ENCODE results near the gene C4orf54. TPM values are rescaled to one million over a fixed set of nuclear protein-coding genes. Genes with fewer than 3 reads are reported as not detected.

C4orf54 gene
- total RNA-seq, 2 experiments from 2014 or later: not detected

GRCh38 chr4:99651811-99652485, 5.7 kb downstream of the C4orf54 start:
- no peaks in the 10 kb centered on the region for H3K4me1 Mint-ChIP-seq
- DNase-seq (no peak), ATAC-seq (no peak)
- H3K9me3 Mint-ChIP-seq (ENCODE audit: low read depth): no peaks in the 10 kb centered on the region
- intact Hi-C loops (cut with DNase I, micrococcal nuclease): no loop called here
- POLR2A ChIA-PET: no interaction called here
- H3K27me3 Mint-ChIP-seq: peaks cover 2% of the 10 kb centered on the region
- H3K36me3 Mint-ChIP-seq (ENCODE audit: low read depth): no peaks in the 10 kb centered on the region
- CTCF ChIA-PET: no interaction called here
- H3K4me3 Mint-ChIP-seq: no peak overlapping the region
- H3K27ac Mint-ChIP-seq: no peak overlapping the region

DNA sequence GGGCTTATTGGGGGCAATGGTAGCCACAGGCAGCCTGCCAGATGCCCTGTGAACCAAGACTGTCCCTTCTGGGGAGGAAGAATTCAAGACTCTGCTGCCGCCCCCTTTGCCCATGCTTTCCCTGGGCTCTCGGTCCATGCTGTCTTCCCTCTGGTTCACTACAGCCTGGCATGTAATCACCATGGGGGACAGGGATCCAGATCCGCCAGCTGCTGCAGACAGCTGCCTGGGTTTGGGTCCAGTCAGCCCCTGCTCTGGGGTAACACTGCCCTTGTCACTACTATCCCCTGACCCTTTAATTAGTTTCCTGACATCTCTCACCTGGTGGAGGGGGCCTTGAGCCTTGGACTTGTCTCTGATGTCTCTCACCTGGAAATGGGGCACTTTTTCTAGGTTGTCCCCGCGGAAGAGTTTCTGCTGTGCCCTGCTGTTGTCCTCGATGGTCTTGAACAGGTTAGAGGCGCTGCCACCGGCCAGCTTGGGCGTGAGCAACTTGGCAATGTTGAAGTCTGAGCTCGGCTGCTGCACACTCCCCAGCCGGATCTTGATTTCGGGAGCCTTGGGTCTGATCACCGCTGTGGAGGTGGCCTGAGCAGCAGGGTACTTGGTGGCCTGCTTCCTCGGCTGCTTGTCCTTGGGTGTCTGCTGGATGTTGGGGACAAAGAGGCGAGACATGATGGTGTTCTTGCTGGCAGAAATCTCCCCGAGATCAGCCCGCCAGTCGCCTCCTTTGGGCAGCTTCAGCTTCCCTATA, 6.4 kb downstream of the C4orf54 start:
- H3K4me1 Mint-ChIP-seq: no peaks in the 10 kb centered on the region
- ChIA-PET POLR2A (no interaction called here), CTCF (interaction anchor here (0.7 kb wide), 1 partner anchor 187 kb away, joined by 3 read pairs; no protein-coding TSS in a partner anchor)
- DNase-seq: no peak
- H3K27ac Mint-ChIP-seq: no peak overlapping the region
- no peaks in the 10 kb centered on the region for H3K9me3 Mint-ChIP-seq (ENCODE audit: low read depth)
- H3K36me3 Mint-ChIP-seq (ENCODE audit: low read depth): no peaks in the 10 kb centered on the region
- ATAC-seq: no peak
- H3K4me3 Mint-ChIP-seq: no peak overlapping the region
- intact Hi-C loops (cut with DNase I, micrococcal nuclease): no loop called here
- peaks cover 2% of the 10 kb centered on the region for H3K27me3 Mint-ChIP-seq

DNA sequence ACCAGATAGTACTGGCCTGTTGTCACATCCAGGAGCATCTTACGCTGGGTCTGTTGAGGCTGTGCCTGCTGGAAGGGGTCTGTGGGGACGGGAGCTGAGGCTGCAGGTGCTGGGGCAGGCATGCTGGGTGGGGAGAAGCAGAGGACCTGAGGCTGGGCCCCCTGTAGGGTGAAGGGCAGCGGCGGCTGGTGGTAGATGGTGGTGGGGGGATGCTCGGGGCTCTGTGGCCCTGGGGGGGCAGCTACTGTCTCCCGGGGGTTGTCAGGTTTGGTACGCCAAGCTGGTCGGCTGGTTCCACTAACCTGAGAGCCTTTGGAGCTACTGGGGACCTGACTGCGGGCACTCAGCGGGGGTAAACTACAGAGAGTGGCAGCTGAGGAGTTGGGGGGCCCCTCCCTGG, 7.8 kb downstream of the C4orf54 start:
- Mint-ChIP-seq H3K27ac (no peak overlapping the region), H3K4me3 (no peak overlapping the region), H3K9me3 (ENCODE audit: low read depth) (no peaks in the 10 kb centered on the region), H3K36me3 (ENCODE audit: low read depth) (no peaks in the 10 kb centered on the region), H3K27me3 (no peaks in the 10 kb centered on the region), H3K4me1 (no peaks in the 10 kb centered on the region)
- ChIA-PET CTCF (no interaction called here), POLR2A (no interaction called here)
- DNase-seq: no peak
- no peak for ATAC-seq
- intact Hi-C loops (cut with DNase I, micrococcal nuclease): no loop called here

DNA sequence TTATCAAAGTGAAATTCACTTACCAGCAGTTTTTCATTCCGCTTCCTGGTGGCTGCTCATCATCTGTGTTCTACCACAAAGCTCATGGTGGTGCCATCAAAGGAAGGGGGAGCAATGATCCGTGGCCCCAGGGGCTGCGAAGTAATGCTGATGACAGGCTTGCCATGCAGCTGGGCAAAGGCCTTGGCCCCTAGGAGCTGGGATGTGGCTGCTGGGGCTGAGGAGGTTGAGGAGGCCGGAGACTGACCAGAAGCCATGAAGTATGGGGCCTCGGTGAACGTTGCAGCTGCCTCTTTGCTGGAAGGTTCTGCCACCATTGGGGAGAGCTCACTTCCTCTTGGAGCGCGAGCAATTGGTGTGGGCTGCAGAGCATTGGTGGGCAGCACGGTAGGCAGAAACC, 8.4 kb downstream of the C4orf54 start:
- POLR2A ChIA-PET: interaction anchor here (0.6 kb wide), 2 partner anchors 34 to 62 kb away, joined by 3 to 10 read pairs; no protein-coding TSS in a partner anchor
- H3K4me1 Mint-ChIP-seq: no peaks in the 10 kb centered on the region
- H3K27me3 Mint-ChIP-seq: no peaks in the 10 kb centered on the region
- no peak overlapping the region for H3K27ac Mint-ChIP-seq
- no peak overlapping the region for H3K4me3 Mint-ChIP-seq
- intact Hi-C loops (cut with DNase I, micrococcal nuclease): no loop called here
- H3K36me3 Mint-ChIP-seq (ENCODE audit: low read depth): no peaks in the 10 kb centered on the region
- no peaks in the 10 kb centered on the region for H3K9me3 Mint-ChIP-seq (ENCODE audit: low read depth)
- ATAC-seq (no peak), DNase-seq (no peak)
- CTCF ChIA-PET: no interaction called here

DNA sequence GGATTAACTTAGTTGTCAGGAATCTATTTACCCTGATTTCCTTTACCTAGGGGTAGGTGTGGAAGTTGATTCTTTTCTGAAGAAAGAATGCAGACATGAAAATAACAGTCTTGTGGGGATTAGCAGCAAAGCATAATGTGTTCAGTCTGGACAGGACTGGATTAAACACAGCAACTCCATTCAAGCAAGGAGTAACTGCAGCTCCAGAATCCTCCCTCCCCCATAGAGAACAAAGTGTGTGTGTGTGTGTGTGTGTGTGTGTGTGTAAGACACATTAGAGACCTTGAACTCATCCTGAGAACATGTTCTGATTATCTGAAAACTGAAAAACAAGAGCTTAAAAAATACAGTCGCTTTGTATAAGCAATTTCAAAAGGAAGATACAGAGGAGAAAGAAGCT, 9.3 kb downstream of the C4orf54 start:
- POLR2A ChIA-PET: interaction anchor here (0.6 kb wide), 1 partner anchor 33 kb away, joined by 10 read pairs; no protein-coding TSS in a partner anchor
- ATAC-seq (no peak), DNase-seq (no peak)
- intact Hi-C loops (cut with DNase I, micrococcal nuclease): no loop called here
- Mint-ChIP-seq H3K27me3 (no peaks in the 10 kb centered on the region), H3K9me3 (ENCODE audit: low read depth) (no peaks in the 10 kb centered on the region), H3K27ac (no peak overlapping the region), H3K4me1 (no peaks in the 10 kb centered on the region), H3K4me3 (no peak overlapping the region), H3K36me3 (ENCODE audit: low read depth) (no peaks in the 10 kb centered on the region)
- CTCF ChIA-PET: interaction anchor here (0.8 kb wide), 1 partner anchor 159 kb away, joined by 3 read pairs; no protein-coding TSS in a partner anchor

GRCh38 chr4:99647071-99647470, 10.6 kb downstream of the C4orf54 start:
- Mint-ChIP-seq H3K4me3 (no peak overlapping the region), H3K36me3 (ENCODE audit: low read depth) (no peaks in the 10 kb centered on the region), H3K27ac (no peak overlapping the region), H3K9me3 (ENCODE audit: low read depth) (no peaks in the 10 kb centered on the region), H3K27me3 (peaks cover 5% of the 10 kb centered on the region), H3K4me1 (no peaks in the 10 kb centered on the region)
- intact Hi-C loops (cut with DNase I, micrococcal nuclease): no loop called here
- no peak for ATAC-seq
- ChIA-PET POLR2A (no interaction called here), CTCF (interaction anchor here (0.5 to 1.1 kb wide), 4 partner anchors 10 to 378 kb away, joined by 3 to 4 read pairs (median 3); partner anchors contain the start of genes C4orf54 and DNAJB14)
- no peak for DNase-seq

DNA sequence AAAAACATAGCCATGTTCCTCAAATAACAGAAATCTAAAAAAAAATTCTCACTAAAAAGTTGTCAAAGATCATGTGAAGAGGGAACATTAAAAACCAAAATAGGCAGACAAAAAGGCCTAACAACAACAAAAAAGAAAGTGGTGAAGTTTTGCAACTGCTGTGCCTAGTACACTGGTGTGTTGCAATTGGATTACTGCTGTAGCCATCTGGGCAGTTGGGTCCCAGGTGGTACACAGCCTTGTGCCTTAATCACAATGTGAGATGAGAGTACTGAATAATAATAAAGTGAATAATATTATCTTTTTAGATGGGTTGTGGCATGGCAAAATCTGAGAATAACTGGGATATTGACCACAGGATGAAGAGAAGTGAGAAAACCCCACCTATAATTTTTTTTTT, 12.0 kb downstream of the C4orf54 start:
- CTCF ChIA-PET: no interaction called here
- H3K9me3 Mint-ChIP-seq (ENCODE audit: low read depth): no peaks in the 10 kb centered on the region
- POLR2A ChIA-PET: no interaction called here
- intact Hi-C loops (cut with DNase I, micrococcal nuclease): no loop called here
- H3K36me3 Mint-ChIP-seq (ENCODE audit: low read depth): no peaks in the 10 kb centered on the region
- H3K27ac Mint-ChIP-seq: no peak overlapping the region
- H3K4me3 Mint-ChIP-seq: no peak overlapping the region
- H3K27me3 Mint-ChIP-seq: peaks cover 7% of the 10 kb centered on the region
- ATAC-seq: no peak
- no peaks in the 10 kb centered on the region for H3K4me1 Mint-ChIP-seq
- no peak for DNase-seq

- Mint-ChIP-seq H3K9me3 (ENCODE audit: low read depth) (no peaks in the 10 kb centered on the region), H3K27ac (no peak overlapping the region), H3K4me1 (no peaks in the 10 kb centered on the region), H3K27me3 (peaks cover 11% of the 10 kb centered on the region), H3K4me3 (no peak overlapping the region), H3K36me3 (ENCODE audit: low read depth) (no peaks in the 10 kb centered on the region)
- DNase-seq (no peak), ATAC-seq (no peak)
- ChIA-PET CTCF (no interaction called here), POLR2A (no interaction called here)
- intact Hi-C loops (cut with DNase I, micrococcal nuclease): no loop called here
These were observed 12.6 kb downstream of the C4orf54 start for GRCh38 chr4:99645036-99645435.

DNA sequence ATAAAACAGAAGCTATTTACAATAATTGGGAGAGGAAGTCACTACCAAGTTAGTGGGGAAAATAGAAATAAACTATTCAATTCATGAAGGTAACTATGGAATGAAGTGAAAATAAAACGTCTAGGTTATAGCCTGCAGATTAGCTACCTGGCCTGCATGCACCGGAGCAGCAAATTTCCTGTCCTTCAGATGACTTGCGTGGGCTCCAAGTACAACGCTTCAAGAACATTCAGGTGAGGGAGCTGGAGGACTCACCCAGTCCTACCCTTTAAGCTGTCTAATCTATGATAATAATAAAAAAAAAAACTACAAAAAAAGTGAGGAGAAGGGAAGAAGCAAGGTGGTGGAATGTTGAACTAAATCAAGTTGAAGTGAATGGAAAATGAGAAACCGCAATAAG, 13.2 kb downstream of the C4orf54 start:
- Mint-ChIP-seq H3K36me3 (ENCODE audit: low read depth) (no peaks in the 10 kb centered on the region), H3K27ac (no peak overlapping the region), H3K27me3 (peaks cover 13% of the 10 kb centered on the region), H3K4me1 (no peaks in the 10 kb centered on the region), H3K9me3 (ENCODE audit: low read depth) (no peaks in the 10 kb centered on the region), H3K4me3 (no peak overlapping the region)
- DNase-seq (no peak), ATAC-seq (no peak)
- ChIA-PET POLR2A (no interaction called here), CTCF (interaction anchor here (0.9 kb wide), 1 partner anchor 109 kb away, joined by 3 read pairs; no protein-coding TSS in a partner anchor)
- intact Hi-C loops (cut with DNase I, micrococcal nuclease): no loop called here

- no peaks in the 10 kb centered on the region for H3K4me1 Mint-ChIP-seq
- DNase-seq (no peak), ATAC-seq (no peak)
- no peak overlapping the region for H3K27ac Mint-ChIP-seq
- POLR2A ChIA-PET: no interaction called here
- H3K4me3 Mint-ChIP-seq: no peak overlapping the region
- intact Hi-C loops (cut with DNase I, micrococcal nuclease): no loop called here
- H3K36me3 Mint-ChIP-seq (ENCODE audit: low read depth): no peaks in the 10 kb centered on the region
- peaks cover 13% of the 10 kb centered on the region for H3K27me3 Mint-ChIP-seq
- H3K9me3 Mint-ChIP-seq (ENCODE audit: low read depth): no peaks in the 10 kb centered on the region
- CTCF ChIA-PET: interaction anchor here (0.6 to 0.9 kb wide), 2 partner anchors 26 to 281 kb away, joined by 3 to 4 read pairs; no protein-coding TSS in a partner anchor
These were observed 14.7 kb downstream of the C4orf54 start for GRCh38 chr4:99642725-99643489.

DNA sequence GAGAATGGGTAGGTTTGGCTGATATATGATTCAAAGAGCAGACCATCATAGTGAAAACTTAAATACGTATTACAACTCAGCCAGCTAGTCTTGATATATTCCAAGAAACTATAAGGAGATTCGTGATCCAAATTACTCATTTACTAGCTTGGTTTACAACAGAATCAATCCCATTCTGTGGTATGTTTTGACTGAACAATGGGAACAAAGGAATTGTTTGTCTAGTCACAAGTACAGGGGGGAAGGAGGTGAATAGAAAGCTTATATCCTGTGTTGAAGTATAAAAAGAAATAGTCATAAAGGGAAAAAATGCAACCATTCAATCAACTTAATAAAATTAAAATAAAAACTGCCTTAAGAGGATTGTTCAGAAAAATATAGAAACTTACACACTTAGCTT, 17.0 kb downstream of the C4orf54 start:
- ChIA-PET POLR2A (no interaction called here), CTCF (interaction anchor here (1.2 to 2.0 kb wide), 2 partner anchors 25 to 168 kb away, joined by 4 to 5 read pairs; no protein-coding TSS in a partner anchor)
- no peak overlapping the region for H3K4me3 Mint-ChIP-seq
- H3K27me3 Mint-ChIP-seq: peaks cover 14% of the 10 kb centered on the region
- H3K36me3 Mint-ChIP-seq (ENCODE audit: low read depth): no peaks in the 10 kb centered on the region
- H3K9me3 Mint-ChIP-seq (ENCODE audit: low read depth): no peaks in the 10 kb centered on the region
- intact Hi-C loops (cut with DNase I, micrococcal nuclease): no loop called here
- DNase-seq: no peak
- no peak overlapping the region for H3K27ac Mint-ChIP-seq
- ATAC-seq: no peak
- H3K4me1 Mint-ChIP-seq: no peaks in the 10 kb centered on the region

All from activated CD4-positive, alpha-beta T cell treated with anti-CD3 and anti-CD28 coated beads for 36 hours (primary cell).